ENCODE measurements around the gene FAM200C.

GRCh38 chr5:160427607-160428006 lies 27.8 kb upstream of the FAM200C start:
- TF ChIP-seq CTCF (IDR thresholded peaks at IDR 0.05 in 2 of 3, conservative IDR thresholded peaks at IDR 0.05 in 1 of 3; ENCODE audit: borderline replicate concordance in 1 of 3, insufficient read depth in 1 of 3, low read depth in 2 of 3, low read length in 2 of 3) (no peak), JUND (IDR thresholded peaks at IDR 0.05) (no peak), ATF3 (IDR thresholded peaks at IDR 0.05) (no peak), EGR1 (IDR thresholded peaks at IDR 0.05; ENCODE audit: low read depth) (no peak), EZH2phosphoT487 (IDR thresholded peaks at IDR 0.05; ENCODE audit: borderline replicate concordance) (no peak), POLR2AphosphoS5 (IDR thresholded peaks at IDR 0.05; ENCODE audit: low read depth, low read length) (no peak), SIN3A (IDR thresholded peaks at IDR 0.05; ENCODE audit: low read depth) (no peak), ZNF274 (IDR thresholded peaks at IDR 0.05; ENCODE audit: low read depth, low read length) (no peak), POLR2A (IDR thresholded peaks at IDR 0.05; ENCODE audit: borderline replicate concordance, extremely low read depth, insufficient read depth, insufficient read length) (no peak), EZH2 (IDR thresholded peaks at IDR 0.05) (no peak), SP1 (IDR thresholded peaks at IDR 0.05; ENCODE audit: low read depth) (no peak)
